NT2/D1 (cell line): Measurements from ENCODE around the gene IL10RB.

ENCODE experiments used
- SUZ12 ChIP-seq: IDR thresholded peaks from 2 replicates; pipeline ENCODE4 v1.6.1; 2011; ENCODE audit not compliant: insufficient read length, insufficient read depth; ENCODE audit errors: extremely low read depth
- YY1 ChIP-seq: IDR thresholded peaks from 2 replicates; pipeline ENCODE4 v1.6.1; 2011; ENCODE audit not compliant: insufficient read length, insufficient read depth
- ZNF274 ChIP-seq: IDR thresholded peaks from 2 replicates; pipeline ENCODE4 v1.6.1; 2011; ENCODE audit warnings: mild to moderate bottlenecking, low read depth, low read length

- TF ChIP-seq ZNF274 = no peak
- no peak for TF ChIP-seq YY1
- no peak for TF ChIP-seq SUZ12
Observed at GRCh38 chr21:33236013-33236686, 30.0 kb upstream of the IL10RB start.
